Measurements from ENCODE around the gene FASTK. TPM values are rescaled to one million over a fixed set of nuclear protein-coding genes. Genes with fewer than 3 reads are reported as not detected.

FASTK gene
- polyA plus RNA-seq, 1 experiment, result 44.1 TPM

- H3K27ac ChIP-seq (ENCODE audit: low read depth, low read length), result no peak overlapping the region
- no peaks in the 10 kb centered on the region for H3K27me3 ChIP-seq (ENCODE audit: control insufficient read depth, insufficient read depth, low read length)
- H3K4me3 ChIP-seq (ENCODE audit: low read depth, low read length), result no peak overlapping the region
- ChIA-PET POLR2A (no interaction called here), CTCF (interaction anchor here (0.6 to 4.0 kb wide), 23 partner anchors 9 to 324 kb away, joined by 3 to 21 read pairs (median 4); partner anchors contain the start of gene H2BK1)
- no peaks in the 10 kb centered on the region; the same call in 1 of the 2 replicates for H3K9me3 ChIP-seq (ENCODE audit: control insufficient read depth, insufficient read depth, low read length)
- DNase-seq (ENCODE audit: low read depth, low spot score), result no peak
- TF ChIP-seq, protein P1, sequence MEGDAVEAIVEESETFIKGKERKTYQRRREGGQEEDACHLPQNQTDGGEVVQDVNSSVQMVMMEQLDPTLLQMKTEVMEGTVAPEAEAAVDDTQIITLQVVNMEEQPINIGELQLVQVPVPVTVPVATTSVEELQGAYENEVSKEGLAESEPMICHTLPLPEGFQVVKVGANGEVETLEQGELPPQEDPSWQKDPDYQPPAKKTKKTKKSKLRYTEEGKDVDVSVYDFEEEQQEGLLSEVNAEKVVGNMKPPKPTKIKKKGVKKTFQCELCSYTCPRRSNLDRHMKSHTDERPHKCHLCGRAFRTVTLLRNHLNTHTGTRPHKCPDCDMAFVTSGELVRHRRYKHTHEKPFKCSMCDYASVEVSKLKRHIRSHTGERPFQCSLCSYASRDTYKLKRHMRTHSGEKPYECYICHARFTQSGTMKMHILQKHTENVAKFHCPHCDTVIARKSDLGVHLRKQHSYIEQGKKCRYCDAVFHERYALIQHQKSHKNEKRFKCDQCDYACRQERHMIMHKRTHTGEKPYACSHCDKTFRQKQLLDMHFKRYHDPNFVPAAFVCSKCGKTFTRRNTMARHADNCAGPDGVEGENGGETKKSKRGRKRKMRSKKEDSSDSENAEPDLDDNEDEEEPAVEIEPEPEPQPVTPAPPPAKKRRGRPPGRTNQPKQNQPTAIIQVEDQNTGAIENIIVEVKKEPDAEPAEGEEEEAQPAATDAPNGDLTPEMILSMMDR (IDR thresholded peaks at IDR 0.05; ENCODE audit: low read depth, low read length), result no peak
Measured at GRCh38 chr7:151124481-151124880, 43.9 kb upstream of the FASTK start.

- H3K9me3 ChIP-seq (ENCODE audit: control insufficient read depth, insufficient read depth, low read length), result no peaks in the 10 kb centered on the region; the same call in 1 of the 2 replicates
- CTCF ChIA-PET, result interaction anchor here (0.6 to 4.0 kb wide), 27 partner anchors 8 to 325 kb away, joined by 3 to 21 read pairs (median 4); partner anchors contain the start of gene H2BK1
- POLR2A ChIA-PET, result no interaction called here
- TF ChIP-seq, protein P1 (IDR thresholded peaks at IDR 0.05; ENCODE audit: low read depth, low read length), result peak; percentile 99
- DNase-seq (ENCODE audit: low read depth, low spot score), result peak; percentile 33
- H3K27me3 ChIP-seq (ENCODE audit: control insufficient read depth, insufficient read depth, low read length), result no peaks in the 10 kb centered on the region
- no peak overlapping the region for H3K4me3 ChIP-seq (ENCODE audit: low read depth, low read length)
- no peak overlapping the region for H3K27ac ChIP-seq (ENCODE audit: low read depth, low read length)
Measured at GRCh38 chr7:151123822-151124464, 43.3 kb upstream of the FASTK start.

DNA sequence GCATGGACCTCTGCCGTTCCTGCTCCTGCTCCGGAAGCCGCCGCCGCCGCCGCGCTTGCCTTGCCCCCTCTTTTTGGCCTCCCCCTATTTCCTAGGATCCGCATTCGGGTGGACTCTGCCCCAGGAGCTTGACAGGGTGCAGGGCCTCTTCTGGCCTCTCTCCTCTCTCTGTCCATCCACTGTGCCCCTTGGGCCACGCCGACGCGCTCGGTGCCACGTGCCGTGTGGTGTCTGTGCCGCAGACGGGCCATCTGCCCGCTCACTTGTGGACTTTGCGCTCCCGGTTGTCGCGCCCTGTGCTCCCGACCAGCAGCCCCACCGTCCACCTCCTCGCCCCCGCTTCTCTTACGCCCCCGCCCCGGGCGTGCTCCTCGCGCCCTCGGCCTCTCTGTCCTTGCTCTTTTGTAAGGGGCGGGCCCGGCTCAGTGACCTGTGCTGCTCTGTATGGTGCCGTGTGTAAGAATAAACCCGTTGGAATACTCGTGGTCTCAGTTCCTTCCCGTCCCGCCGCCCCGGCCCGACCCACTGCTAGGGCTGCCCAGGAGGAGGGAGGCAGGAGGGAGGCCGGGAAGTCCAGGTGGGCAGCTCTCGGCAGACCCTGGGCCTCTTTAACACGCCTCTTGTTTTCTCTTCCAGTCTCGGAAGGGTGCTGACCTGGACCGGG lies 42.7 kb upstream of the FASTK start:
- H3K27ac ChIP-seq (ENCODE audit: low read depth, low read length), result no peak overlapping the region
- no peak overlapping the region for H3K4me3 ChIP-seq (ENCODE audit: low read depth, low read length)
- POLR2A ChIA-PET, result no interaction called here
- CTCF ChIA-PET, result interaction anchor here (0.6 to 4.0 kb wide), 24 partner anchors 8 to 595 kb away, joined by 3 to 21 read pairs (median 4); partner anchors contain the start of gene H2BK1
- DNase-seq (ENCODE audit: low read depth, low spot score), result no peak
- H3K9me3 ChIP-seq (ENCODE audit: control insufficient read depth, insufficient read depth, low read length), result no peaks in the 10 kb centered on the region; the same call in 1 of the 2 replicates
- TF ChIP-seq, protein P1 (IDR thresholded peaks at IDR 0.05; ENCODE audit: low read depth, low read length), result no peak
- no peaks in the 10 kb centered on the region for H3K27me3 ChIP-seq (ENCODE audit: control insufficient read depth, insufficient read depth, low read length)

- CTCF ChIA-PET, result interaction anchor here (0.6 to 4.0 kb wide), 4 partner anchors 10 to 596 kb away, joined by 10 to 21 read pairs (median 16); no protein-coding TSS in a partner anchor
- Histone ChIP-seq H3K27ac (ENCODE audit: low read depth, low read length) (no peak overlapping the region), H3K4me3 (ENCODE audit: low read depth, low read length) (no peak overlapping the region), H3K27me3 (ENCODE audit: control insufficient read depth, insufficient read depth, low read length) (no peaks in the 10 kb centered on the region), H3K9me3 (ENCODE audit: control insufficient read depth, insufficient read depth, low read length) (no peaks in the 10 kb centered on the region; the same call in 1 of the 2 replicates)
- TF ChIP-seq, protein P1 (IDR thresholded peaks at IDR 0.05; ENCODE audit: low read depth, low read length), result no peak
- POLR2A ChIA-PET, result no interaction called here
- no peak for DNase-seq (ENCODE audit: low read depth, low spot score)
Measured at GRCh38 chr7:151122796-151123157, 42.2 kb upstream of the FASTK start.

GRCh38 chr7:151122276-151122675 lies 41.7 kb upstream of the FASTK start:
- Histone ChIP-seq H3K27ac (ENCODE audit: low read depth, low read length) (no peak overlapping the region), H3K4me3 (ENCODE audit: low read depth, low read length) (no peak overlapping the region), H3K27me3 (ENCODE audit: control insufficient read depth, insufficient read depth, low read length) (no peaks in the 10 kb centered on the region), H3K9me3 (ENCODE audit: control insufficient read depth, insufficient read depth, low read length) (no peaks in the 10 kb centered on the region; the same call in 1 of the 2 replicates)
- DNase-seq (ENCODE audit: low read depth, low spot score), result no peak
- POLR2A ChIA-PET, result no interaction called here
- TF ChIP-seq, protein P1 (IDR thresholded peaks at IDR 0.05; ENCODE audit: low read depth, low read length), result no peak; the same call in 1 of the 2 replicates
- CTCF ChIA-PET, result interaction anchor here (0.6 to 4.0 kb wide), 4 partner anchors 9 to 596 kb away, joined by 10 to 21 read pairs (median 16); no protein-coding TSS in a partner anchor
